B cell (primary cell): ENCODE results near the gene G6PC3.

Experiments used
- EZH2 ChIP-seq: IDR thresholded peaks from 2 replicates; pipeline ENCODE4 v1.6.1; 2012; ENCODE audit warnings: borderline replicate concordance, low read depth, mild to moderate bottlenecking, moderate library complexity, low read length; ENCODE audit not compliant: insufficient read depth, poor library complexity, severe bottlenecking
- TF ChIP-seq, protein P1 (sequence below): fragments of 200-600 bp; IDR thresholded peaks from one replicate; pipeline ENCODE4 v1.8.0; 2022; ENCODE audit warnings: antibody characterized with exemption, mild to moderate bottlenecking

DNA sequence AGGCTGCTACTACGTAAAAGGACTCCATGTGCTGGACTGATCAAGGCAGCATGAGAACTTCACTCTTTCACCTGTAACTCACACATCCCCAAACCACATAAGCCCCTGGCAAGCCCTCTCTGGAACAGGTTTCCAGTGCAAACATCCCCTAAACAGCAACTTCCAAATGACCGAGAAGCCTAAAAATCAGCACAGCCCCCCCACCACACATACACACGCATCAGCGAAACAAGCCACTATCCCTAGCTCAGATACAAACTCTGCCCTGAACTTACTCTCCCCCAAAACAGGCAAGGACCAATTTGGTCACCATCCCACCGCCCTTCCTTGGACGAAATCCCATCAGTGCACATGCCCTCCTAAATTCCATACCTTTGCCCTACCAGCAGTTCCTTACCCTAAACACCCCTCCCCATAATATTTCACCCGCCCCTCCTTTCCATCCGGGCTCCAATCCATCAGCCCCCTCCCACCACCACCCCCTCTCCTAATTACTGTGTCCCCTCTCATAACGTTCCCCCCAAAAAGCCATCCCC lies 4.8 kb upstream of the G6PC3 start:
- TF ChIP-seq, protein P1, sequence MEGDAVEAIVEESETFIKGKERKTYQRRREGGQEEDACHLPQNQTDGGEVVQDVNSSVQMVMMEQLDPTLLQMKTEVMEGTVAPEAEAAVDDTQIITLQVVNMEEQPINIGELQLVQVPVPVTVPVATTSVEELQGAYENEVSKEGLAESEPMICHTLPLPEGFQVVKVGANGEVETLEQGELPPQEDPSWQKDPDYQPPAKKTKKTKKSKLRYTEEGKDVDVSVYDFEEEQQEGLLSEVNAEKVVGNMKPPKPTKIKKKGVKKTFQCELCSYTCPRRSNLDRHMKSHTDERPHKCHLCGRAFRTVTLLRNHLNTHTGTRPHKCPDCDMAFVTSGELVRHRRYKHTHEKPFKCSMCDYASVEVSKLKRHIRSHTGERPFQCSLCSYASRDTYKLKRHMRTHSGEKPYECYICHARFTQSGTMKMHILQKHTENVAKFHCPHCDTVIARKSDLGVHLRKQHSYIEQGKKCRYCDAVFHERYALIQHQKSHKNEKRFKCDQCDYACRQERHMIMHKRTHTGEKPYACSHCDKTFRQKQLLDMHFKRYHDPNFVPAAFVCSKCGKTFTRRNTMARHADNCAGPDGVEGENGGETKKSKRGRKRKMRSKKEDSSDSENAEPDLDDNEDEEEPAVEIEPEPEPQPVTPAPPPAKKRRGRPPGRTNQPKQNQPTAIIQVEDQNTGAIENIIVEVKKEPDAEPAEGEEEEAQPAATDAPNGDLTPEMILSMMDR, result no peak
- TF ChIP-seq EZH2, result no peak
